DND-41 (cell line): ENCODE data around the gene TOX2.

Experiments used
- ATAC-seq: fragments of 200-7000 bp; cut with Tn5 transposase; 3 replicates; pipeline ENCODE4 v1.9.1; 2021; ENCODE audit warnings: low read depth; ENCODE audit not compliant: insufficient read depth
- DNase-seq: peaks from one replicate; pipeline ENCODE4 v3.0.0-alpha.2; 2020
- H2AFZ ChIP-seq: 2 replicates; pipeline ENCODE4 v1.6.0; 2012; ENCODE audit warnings: low read depth, low read length
- H3K27ac ChIP-seq: 2 replicates; pipeline ENCODE4 v1.5.1; 2012; ENCODE audit warnings: low read length, inconsistent platforms
- H3K27me3 ChIP-seq: fragments of 200-600 bp; sonication (generic); 2 replicates; pipeline ENCODE4 v1.6.0; 2012; ENCODE audit warnings: low read length, mild to moderate bottlenecking, inconsistent platforms; ENCODE audit not compliant: insufficient read depth, poor library complexity
- H3K36me3 ChIP-seq: 2 replicates; pipeline ENCODE4 v1.5.1; 2012; ENCODE audit warnings: low read length, inconsistent platforms; ENCODE audit not compliant: insufficient read depth
- H3K4me1 ChIP-seq: 2 replicates; pipeline ENCODE4 v1.5.1; 2012; ENCODE audit warnings: mild to moderate bottlenecking, low read length; ENCODE audit not compliant: insufficient read depth
- H3K4me2 ChIP-seq: 2 replicates; pipeline ENCODE4 v1.6.0; 2012; ENCODE audit warnings: mild to moderate bottlenecking, moderate library complexity, low read length, inconsistent platforms; ENCODE audit not compliant: insufficient read depth
- H3K4me3 ChIP-seq, 2 experiments: fragments of 200-600 bp in 1 of 2; shearing (Covaris generic) in 1 of 2; 2 replicates each; pipeline ENCODE4 v1.5.1; 2012 to 2016; ENCODE audit warnings: inconsistent platforms in 2 of 2, low read length in 2 of 2, mild to moderate bottlenecking in 2 of 2, low read depth in 1 of 2, moderate library complexity in 1 of 2
- H3K79me2 ChIP-seq: 2 replicates; pipeline ENCODE4 v1.6.0; 2012; ENCODE audit warnings: low read length, inconsistent platforms; ENCODE audit not compliant: insufficient read depth
- H3K9ac ChIP-seq: 2 replicates; pipeline ENCODE4 v1.6.0; 2012; ENCODE audit warnings: low read depth, mild to moderate bottlenecking, inconsistent platforms, low read length, moderate library complexity
- H3K9me3 ChIP-seq: 2 replicates; pipeline ENCODE4 v1.5.1; 2012; ENCODE audit warnings: low read length, moderate library complexity, mild to moderate bottlenecking, inconsistent platforms; ENCODE audit not compliant: insufficient read depth, severe bottlenecking
- H4K20me1 ChIP-seq: 2 replicates; pipeline ENCODE4 v1.6.0; 2012; ENCODE audit warnings: low read length; ENCODE audit not compliant: insufficient read depth
- EZH2 ChIP-seq: IDR thresholded peaks from 3 replicates; pipeline ENCODE4 v1.6.1; 2012; ENCODE audit warnings: borderline replicate concordance, low read depth, mild to moderate bottlenecking, moderate library complexity, low read length, inconsistent platforms; ENCODE audit not compliant: severe bottlenecking
- TF ChIP-seq, protein P1 (sequence below): IDR thresholded peaks from 2 replicates; pipeline ENCODE4 v1.5.1; 2012; ENCODE audit warnings: borderline replicate concordance, low read length, moderate library complexity, mild to moderate bottlenecking; ENCODE audit not compliant: poor library complexity, severe bottlenecking; ENCODE audit errors: extremely low read depth

Gene TOX2

DNA sequence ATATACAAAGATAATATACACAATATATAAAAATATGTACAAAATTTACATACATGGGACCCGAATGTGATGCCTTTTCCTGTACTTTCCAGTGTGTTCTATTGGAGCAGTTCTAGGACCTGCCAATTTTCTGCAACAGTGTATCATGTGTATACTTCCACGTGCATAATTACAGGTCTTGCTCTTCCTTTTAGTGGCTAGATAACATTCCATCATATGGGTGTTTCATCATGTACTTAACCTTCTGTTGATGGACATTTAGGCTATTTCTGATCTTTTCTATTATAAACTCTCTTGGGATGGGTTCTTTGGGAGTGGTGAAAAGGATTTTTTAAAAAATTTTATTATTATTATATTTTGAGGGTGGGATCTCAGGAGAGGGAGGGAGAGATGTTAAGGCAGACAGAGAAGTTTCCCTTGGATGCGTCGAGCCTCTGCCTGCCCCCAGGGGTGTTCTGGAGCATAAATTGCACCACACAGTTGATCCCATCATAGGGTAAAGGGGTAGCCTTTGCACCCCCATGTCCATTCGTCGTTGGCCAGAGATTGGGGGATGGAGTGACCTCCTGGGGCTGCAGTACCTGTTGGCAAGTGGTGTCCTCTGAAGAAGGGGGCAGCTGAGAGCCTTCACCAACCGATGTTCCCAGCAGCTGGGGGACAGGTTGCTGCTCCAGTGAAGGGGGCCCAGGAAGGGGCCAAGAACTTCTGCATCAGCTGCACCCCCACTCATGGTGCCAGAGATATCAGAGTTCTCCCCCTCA, 110.3 kb downstream of the TOX2 start:
- Histone ChIP-seq H3K4me1 (peaks cover 38% of the 10 kb centered on the region), H3K9me3 (no peaks in the 10 kb centered on the region), H3K27me3 (peaks cover 11% of the 10 kb centered on the region), H3K36me3 (no peaks in the 10 kb centered on the region), H3K4me2 (no peak overlapping the region), H3K9ac (no peak overlapping the region), H2AFZ (no peak overlapping the region), H4K20me1 (peaks cover 20% of the 10 kb centered on the region; the same call in 1 of the 2 replicates), H3K79me2 (no peaks in the 10 kb centered on the region), H3K27ac (no peak overlapping the region), H3K4me3 (no peak overlapping the region)
- DNase-seq (no peak), ATAC-seq (no peak)
- TF ChIP-seq, protein P1, sequence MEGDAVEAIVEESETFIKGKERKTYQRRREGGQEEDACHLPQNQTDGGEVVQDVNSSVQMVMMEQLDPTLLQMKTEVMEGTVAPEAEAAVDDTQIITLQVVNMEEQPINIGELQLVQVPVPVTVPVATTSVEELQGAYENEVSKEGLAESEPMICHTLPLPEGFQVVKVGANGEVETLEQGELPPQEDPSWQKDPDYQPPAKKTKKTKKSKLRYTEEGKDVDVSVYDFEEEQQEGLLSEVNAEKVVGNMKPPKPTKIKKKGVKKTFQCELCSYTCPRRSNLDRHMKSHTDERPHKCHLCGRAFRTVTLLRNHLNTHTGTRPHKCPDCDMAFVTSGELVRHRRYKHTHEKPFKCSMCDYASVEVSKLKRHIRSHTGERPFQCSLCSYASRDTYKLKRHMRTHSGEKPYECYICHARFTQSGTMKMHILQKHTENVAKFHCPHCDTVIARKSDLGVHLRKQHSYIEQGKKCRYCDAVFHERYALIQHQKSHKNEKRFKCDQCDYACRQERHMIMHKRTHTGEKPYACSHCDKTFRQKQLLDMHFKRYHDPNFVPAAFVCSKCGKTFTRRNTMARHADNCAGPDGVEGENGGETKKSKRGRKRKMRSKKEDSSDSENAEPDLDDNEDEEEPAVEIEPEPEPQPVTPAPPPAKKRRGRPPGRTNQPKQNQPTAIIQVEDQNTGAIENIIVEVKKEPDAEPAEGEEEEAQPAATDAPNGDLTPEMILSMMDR: no peak
- no peak for TF ChIP-seq EZH2

DNA sequence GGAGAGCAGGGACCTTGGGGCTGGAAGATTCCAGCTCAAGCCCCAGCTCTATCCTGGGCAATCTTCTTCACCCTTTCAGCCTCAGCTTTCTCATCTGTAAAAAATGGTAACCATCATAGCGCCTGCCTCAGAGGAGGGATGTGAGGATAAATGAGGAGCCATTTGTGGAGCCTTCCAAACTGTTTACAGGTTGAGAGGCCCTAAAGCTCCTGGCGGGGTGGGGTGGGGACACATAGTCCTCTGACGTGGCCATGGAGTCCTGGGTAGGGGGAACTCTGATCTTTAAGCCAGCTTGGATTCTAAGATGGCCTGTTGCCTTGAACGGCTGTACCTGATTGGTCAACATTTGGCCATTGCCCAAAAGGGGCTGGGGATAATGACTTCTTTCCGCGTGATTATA, 111.1 kb downstream of the TOX2 start:
- no peak overlapping the region for H3K4me3 ChIP-seq
- no peaks in the 10 kb centered on the region for H3K79me2 ChIP-seq
- H3K4me2 ChIP-seq: no peak overlapping the region
- DNase-seq (no peak), ATAC-seq (no peak)
- peaks cover 18% of the 10 kb centered on the region; the same call in 1 of the 2 replicates for H4K20me1 ChIP-seq
- no peaks in the 10 kb centered on the region for H3K9me3 ChIP-seq
- peaks cover 31% of the 10 kb centered on the region for H3K4me1 ChIP-seq
- no peaks in the 10 kb centered on the region for H3K36me3 ChIP-seq
- H3K9ac ChIP-seq: no peak overlapping the region
- no peak for TF ChIP-seq EZH2
- TF ChIP-seq, protein P1: no peak
- no peak overlapping the region for H2AFZ ChIP-seq
- H3K27ac ChIP-seq: no peak overlapping the region
- peaks cover 11% of the 10 kb centered on the region for H3K27me3 ChIP-seq

DNA sequence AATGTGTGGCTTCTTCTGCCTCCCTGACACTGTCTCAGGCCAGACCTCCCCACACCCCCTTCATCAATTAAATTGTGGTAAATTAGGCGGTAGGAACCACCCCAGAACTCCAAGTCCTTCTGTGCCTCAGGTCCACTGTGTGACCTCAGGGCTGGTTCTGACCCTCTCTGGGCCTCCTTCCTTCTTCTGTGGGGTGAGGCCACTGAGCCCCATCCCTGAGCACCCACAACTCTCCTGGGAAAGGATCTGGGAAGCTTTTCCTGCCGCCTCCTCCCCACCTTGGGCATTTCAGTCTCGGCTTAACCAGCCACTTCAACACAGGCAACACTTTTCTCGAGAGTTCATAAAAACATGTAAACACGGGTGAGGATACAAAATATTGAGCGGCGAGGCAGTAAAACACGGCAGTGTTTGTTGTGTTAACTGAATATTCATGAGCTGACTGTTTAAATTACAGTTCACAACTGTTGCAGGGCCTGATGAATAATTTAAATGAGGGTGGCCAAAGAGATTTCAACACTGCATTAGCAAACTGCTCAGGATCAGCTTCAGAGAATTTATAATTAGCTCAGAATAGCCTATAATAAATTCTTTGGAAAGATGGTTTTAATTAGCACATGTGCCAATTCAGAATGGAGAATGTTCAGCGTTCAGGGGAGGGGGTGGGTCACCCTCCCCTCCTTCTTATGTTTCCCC, 112.1 kb downstream of the TOX2 start:
- Histone ChIP-seq H4K20me1 (peaks cover 18% of the 10 kb centered on the region), H3K4me1 (peaks cover 20% of the 10 kb centered on the region), H3K36me3 (no peaks in the 10 kb centered on the region), H3K27me3 (peaks cover 11% of the 10 kb centered on the region), H3K79me2 (no peaks in the 10 kb centered on the region), H3K4me3 (no peak overlapping the region), H3K4me2 (no peak overlapping the region), H3K9ac (no peak overlapping the region), H2AFZ (no peak overlapping the region), H3K9me3 (no peaks in the 10 kb centered on the region), H3K27ac (no peak overlapping the region)
- no peak for ATAC-seq
- no peak for DNase-seq
- TF ChIP-seq, protein P1: no peak
- TF ChIP-seq EZH2: no peak
